Ectodermal cell (in vitro differentiated cells): ENCODE measurements around the gene RIPK1.
"Not testable (repeated sequence)": the region's sequence is repeated elsewhere in the genome, so short reads cannot be mapped to it uniquely, and the experiment has no call there.

ENCODE experiments used
- H3K27ac ChIP-seq: 2 replicates; pipeline ENCODE4 v1.7.0; 2013; ENCODE audit warnings: mild to moderate bottlenecking, low read depth, low read length; ENCODE audit not compliant: insufficient read depth, poor library complexity, severe bottlenecking
- H3K27me3 ChIP-seq: 2 replicates; pipeline ENCODE4 v1.7.0; 2013; ENCODE audit warnings: mild to moderate bottlenecking, low read length; ENCODE audit not compliant: insufficient read depth, control insufficient read depth, poor library complexity, severe bottlenecking
- H3K36me3 ChIP-seq: one replicate; pipeline ENCODE4 v1.7.0; 2013; ENCODE audit warnings: low read length; ENCODE audit not compliant: control insufficient read depth, insufficient read depth
- H3K4me1 ChIP-seq: one replicate; pipeline ENCODE4 v1.7.0; 2013; ENCODE audit warnings: low read length; ENCODE audit not compliant: control insufficient read depth, insufficient read depth
- H3K4me3 ChIP-seq: 2 replicates; pipeline ENCODE4 v1.7.0; 2013; ENCODE audit warnings: low read depth, low read length, control low read depth; ENCODE audit not compliant: insufficient read depth
- H3K9me3 ChIP-seq: 2 replicates; pipeline ENCODE4 v1.7.0; 2013; ENCODE audit warnings: mild to moderate bottlenecking, low read length, moderate library complexity; ENCODE audit not compliant: control insufficient read depth
- WGBS, 2 experiments: methylation state at CpG; one replicate each; pipeline ENCODE4 v1.1.7; 2013; ENCODE audit warnings: missing lambda C conversion rate in 2 of 2; 5-methylcytosine and 5-hydroxymethylcytosine counted together

Gene RIPK1

GRCh38 chr6:3045777-3046176 is 22.5 kb upstream of the RIPK1 start:
- H3K4me3 ChIP-seq = no peak overlapping the region
- peaks cover 6% of the 10 kb centered on the region for H3K4me1 ChIP-seq
- no peaks in the 10 kb centered on the region for H3K36me3 ChIP-seq
- WGBS, 2 experiments = 93 to 100% methylated on average over 1 of the region's 1 CpG
- no peak overlapping the region for H3K27ac ChIP-seq
- H3K9me3 ChIP-seq = no peaks in the 10 kb centered on the region
- no peaks in the 10 kb centered on the region for H3K27me3 ChIP-seq

GRCh38 chr6:3046295-3046694 is 22.0 kb upstream of the RIPK1 start:
- no peaks in the 10 kb centered on the region for H3K27me3 ChIP-seq
- WGBS, 2 experiments = 91% methylated on average over 3 of the region's 3 CpGs
- no peak overlapping the region for H3K27ac ChIP-seq

GRCh38 chr6:3048009-3048408 is 20.3 kb upstream of the RIPK1 start:
- not testable (repeated sequence) for H3K9me3 ChIP-seq, H3K27me3 ChIP-seq, H3K36me3 ChIP-seq, H3K4me1 ChIP-seq, H3K4me3 ChIP-seq, H3K27ac ChIP-seq
- WGBS, 2 experiments = 93 to 96% methylated on average over 4 of the region's 4 CpGs

More at GRCh38 chr6:3046295-3046694, 22.0 kb upstream of the RIPK1 start:
- H3K36me3 ChIP-seq = no peaks in the 10 kb centered on the region
- H3K4me3 ChIP-seq = no peak overlapping the region
- peaks cover 1% of the 10 kb centered on the region for H3K4me1 ChIP-seq
- no peaks in the 10 kb centered on the region for H3K9me3 ChIP-seq

- Histone ChIP-seq H3K9me3 (no peaks in the 10 kb centered on the region), H3K36me3 (no peaks in the 10 kb centered on the region), H3K4me1 (peaks cover 10% of the 10 kb centered on the region), H3K27ac (no peak overlapping the region), H3K27me3 (peaks cover 18% of the 10 kb centered on the region), H3K4me3 (no peak overlapping the region)
- WGBS, 2 experiments = 88 to 89% methylated on average over 17 of the region's 17 CpGs
Measured at GRCh38 chr6:3052481-3053230, 15.6 kb upstream of the RIPK1 start.

GRCh38 chr6:3053231-3053508 is 15.1 kb upstream of the RIPK1 start:
- peaks cover 18% of the 10 kb centered on the region for H3K27me3 ChIP-seq
- H3K9me3 ChIP-seq = no peaks in the 10 kb centered on the region
- H3K27ac ChIP-seq = no peak overlapping the region
- 78 to 81% methylated on average over 11 of the region's 11 CpGs for WGBS, 2 experiments
- H3K4me1 ChIP-seq = peaks cover 10% of the 10 kb centered on the region
- no peaks in the 10 kb centered on the region for H3K36me3 ChIP-seq
- peak overlapping the region; percentile 32 for H3K4me3 ChIP-seq

- H3K4me3 ChIP-seq = peak overlapping the region; percentile 32
- WGBS, 2 experiments = 6 to 7% methylated on average over 26 of the region's 27 CpGs
Measured at GRCh38 chr6:3054229-3055157, 13.8 kb upstream of the RIPK1 start.

GRCh38 chr6:3055158-3055499 is 13.2 kb upstream of the RIPK1 start:
- H3K36me3 ChIP-seq, H3K27ac ChIP-seq, H3K9me3 ChIP-seq, H3K4me1 ChIP-seq, H3K4me3 ChIP-seq: not testable (repeated sequence)
- WGBS, 2 experiments = 46 to 56% methylated on average over 2 to 3 of the region's 3 CpGs
- H3K27me3 ChIP-seq = peaks cover 18% of the 10 kb centered on the region

More at GRCh38 chr6:3054229-3055157, 13.8 kb upstream of the RIPK1 start:
- peaks cover 18% of the 10 kb centered on the region for H3K27me3 ChIP-seq
- H3K36me3 ChIP-seq, H3K4me1 ChIP-seq, H3K9me3 ChIP-seq, H3K27ac ChIP-seq: not testable (repeated sequence)

- peaks cover 10% of the 10 kb centered on the region for H3K4me1 ChIP-seq
- 91 to 95% methylated on average over 11 of the region's 11 CpGs for WGBS, 2 experiments
- H3K27ac ChIP-seq = no peak overlapping the region
- peaks cover 18% of the 10 kb centered on the region for H3K27me3 ChIP-seq
- H3K36me3 ChIP-seq = no peaks in the 10 kb centered on the region
- H3K4me3 ChIP-seq = no peak overlapping the region
- no peaks in the 10 kb centered on the region for H3K9me3 ChIP-seq
Measured at GRCh38 chr6:3057063-3057770, 11.1 kb upstream of the RIPK1 start.

GRCh38 chr6:3058957-3059356 is 9.3 kb upstream of the RIPK1 start:
- H3K9me3 ChIP-seq = no peaks in the 10 kb centered on the region
- H3K36me3 ChIP-seq = no peaks in the 10 kb centered on the region
- WGBS, 2 experiments = 93 to 100% methylated on average over 2 of the region's 2 CpGs
- H3K4me1 ChIP-seq = peaks cover 5% of the 10 kb centered on the region
- no peak overlapping the region for H3K27ac ChIP-seq
- no peak overlapping the region for H3K4me3 ChIP-seq
- peaks cover 12% of the 10 kb centered on the region for H3K27me3 ChIP-seq

- not testable (repeated sequence) for H3K36me3 ChIP-seq, H3K4me1 ChIP-seq, H3K4me3 ChIP-seq, H3K9me3 ChIP-seq, H3K27ac ChIP-seq
- peaks cover 16% of the 10 kb centered on the region for H3K27me3 ChIP-seq
- 94 to 97% methylated on average over 11 of the region's 11 CpGs for WGBS, 2 experiments
Measured at GRCh38 chr6:3060092-3060491, 8.2 kb upstream of the RIPK1 start.
